Thyroid gland (tissue), 4 donors: ENCODE data around the gene ZCCHC10. TPM values are rescaled to one million over a fixed set of nuclear protein-coding genes. Genes with fewer than 3 reads are reported as not detected.
"Not testable (repeated sequence)": the region's sequence is repeated elsewhere in the genome, so short reads cannot be mapped to it uniquely, and the experiment has no call there.

ENCODE experiments used
- DNase-seq, 2 donors: peaks; one replicate each; pipeline ENCODE4 v3.0.0-alpha.2; 2019
- H3K27ac ChIP-seq, 3 donors: fragments of 200-600 bp; sonication (generic); 1 replicate in 2 of 3; 2 replicates in 1 of 3; pipeline ENCODE4 v1.5.1; 2016 to 2019; ENCODE audit warnings: mild to moderate bottlenecking in 1 of 3, moderate library complexity in 1 of 3
- H3K27me3 ChIP-seq: fragments of 200-600 bp; sonication (generic); one replicate; pipeline ENCODE4 v1.5.1; 2019
- H3K36me3 ChIP-seq, 2 donors: fragments of 200-600 bp; sonication (generic); one replicate each; pipeline ENCODE4 v1.5.1; 2016 to 2019
- H3K4me1 ChIP-seq, 2 donors: fragments of 200-600 bp; sonication (generic); one replicate each; pipeline ENCODE4 v1.5.1; 2017 to 2019
- H3K4me3 ChIP-seq, 3 donors: fragments of 200-600 bp; sonication (generic); replicated peaks in 1 of 3; 1 replicate in 2 of 3; 2 replicates in 1 of 3; pipeline ENCODE4 v1.5.1; 2016; ENCODE audit warnings: mild to moderate bottlenecking in 1 of 3
- H3K9me3 ChIP-seq: fragments of 200-600 bp; sonication (generic); one replicate; pipeline ENCODE4 v1.5.1; 2017
- CTCF ChIP-seq, 6 experiments: fragments of 200-600 bp in 3 of 6; fragments of 450-650 bp in 3 of 6; sonication (generic) in 3 of 6; IDR thresholded peaks; one replicate each; pipeline ENCODE4 v1.5.1; 2016 to 2019; ENCODE audit warnings: antibody characterized with exemption in 6 of 6, mild to moderate bottlenecking in 2 of 6, inconsistent platforms in 1 of 6, moderate library complexity in 1 of 6
- POLR2A ChIP-seq, 2 donors: fragments of 450-650 bp; IDR thresholded peaks; one replicate each; pipeline ENCODE4 v1.6.1; 2017; ENCODE audit warnings: antibody characterized with exemption in 2 of 2, mild to moderate bottlenecking in 2 of 2, moderate library complexity in 1 of 2
- WGBS, 2 donors: methylation state at CpG; one replicate each; pipeline ENCODE4 v1.1.5; 2017; 5-methylcytosine and 5-hydroxymethylcytosine counted together
- intact Hi-C: fragments of 100-400 bp; cut with DNase I; formaldehyde crosslinking; loops from one replicate; pipeline ENCODE4 v1.15.1; 2023
- total RNA-seq, 4 donors: library from RNA; depleted of rRNA; stranded (reverse); fragments of >200 nt; gene quantifications; one replicate each; pipeline ENCODE4 v1.2.3, GENCODE V29; 2016

ZCCHC10 gene
- total RNA-seq, 4 donors from 2014 or later, result 24.7 to 43.4 (median 30.7) TPM

- Histone ChIP-seq H3K4me3 (peak within 1 kb of the TSS; percentile 23 to 98 (median 77)), H3K27ac (peak within 1 kb of the TSS; percentile 94 to 100 (median 100)), H3K27me3 (no peaks in the 10 kb centered on the region), H3K36me3 (no peaks in the 10 kb centered on the region), H3K4me1 (peaks cover 27 to 30% of the 10 kb centered on the region in 2 donors), H3K9me3 (no peaks in the 10 kb centered on the region)
- WGBS, 2 donors, result 0 to 3% methylated on average over 15 of the region's 98 CpGs
- peak in 1 of 6 experiments; percentile 11 for TF ChIP-seq CTCF (IDR thresholded peaks at IDR 0.05)
- peak; percentile 93 to 99 for TF ChIP-seq POLR2A (IDR thresholded peaks at IDR 0.05)
- intact Hi-C loops, result loop anchor here (10.0 kb wide), 2 partner anchors 61 to 91 kb away; partner anchors contain the start of genes HSPA4 and ZCCHC10
- DNase-seq, result peak; percentile 97
These were observed 62.9 kb downstream of the ZCCHC10 start, which contains the start of gene AFF4 for GRCh38 chr5:132963171-132964104. TSS of gene AFF4 (minus strand) at chr5:132963634. CDS start at chr5:132937189, 26,445 bp downstream.

GRCh38 chr5:132962429-132963021, 63.8 kb downstream of the ZCCHC10 start:
- H3K4me1 ChIP-seq, result peaks cover 27 to 30% of the 10 kb centered on the region in 2 donors
- peak in 1 of 2 donors; percentile 58 for TF ChIP-seq POLR2A (IDR thresholded peaks at IDR 0.05)
- TF ChIP-seq CTCF (IDR thresholded peaks at IDR 0.05), result no peak
- H3K36me3 ChIP-seq, result no peaks in the 10 kb centered on the region
- peak overlapping the region; percentile 23 to 98 (median 77) for H3K4me3 ChIP-seq
- no peaks in the 10 kb centered on the region for H3K9me3 ChIP-seq
- peak; percentile 40 to 41 for DNase-seq
- H3K27me3 ChIP-seq, result no peaks in the 10 kb centered on the region
- 1% methylated on average over 21 of the region's 21 CpGs for WGBS, 2 donors
- intact Hi-C loops, result loop anchor here (10.0 kb wide), 2 partner anchors 62 to 92 kb away; partner anchors contain the start of genes HSPA4 and ZCCHC10
- H3K27ac ChIP-seq, result peak overlapping the region; percentile 94 to 100 (median 100)

- no peaks in the 10 kb centered on the region for H3K36me3 ChIP-seq
- DNase-seq, result peak; percentile 15 to 25
- peak overlapping the region in 2 of 3 donors; percentile 23 to 98 for H3K4me3 ChIP-seq
- peaks cover 27 to 30% of the 10 kb centered on the region in 2 donors for H3K4me1 ChIP-seq
- intact Hi-C loops, result loop anchor here (10.0 kb wide), 2 partner anchors 63 to 93 kb away; partner anchors contain the start of genes HSPA4 and ZCCHC10
- peak overlapping the region; percentile 94 to 100 (median 100) for H3K27ac ChIP-seq
- no peak for TF ChIP-seq POLR2A (IDR thresholded peaks at IDR 0.05)
- no peak for TF ChIP-seq CTCF (IDR thresholded peaks at IDR 0.05)
- H3K27me3 ChIP-seq, result no peaks in the 10 kb centered on the region
- H3K9me3 ChIP-seq, result no peaks in the 10 kb centered on the region
- WGBS, 2 donors, result 5 to 10% methylated on average over 5 of the region's 5 CpGs
These were observed 64.5 kb downstream of the ZCCHC10 start for GRCh38 chr5:132961887-132962286.

GRCh38 chr5:132961123-132961815, 65.1 kb downstream of the ZCCHC10 start:
- intact Hi-C loops, result loop anchor here (10.0 kb wide), 2 partner anchors 64 to 94 kb away; partner anchors contain the start of genes HSPA4 and ZCCHC10
- H3K9me3 ChIP-seq, H3K27me3 ChIP-seq, H3K36me3 ChIP-seq, DNase-seq: not testable (repeated sequence)
- Histone ChIP-seq H3K4me1 (peaks cover 27 to 30% of the 10 kb centered on the region in 2 donors), H3K27ac (peak overlapping the region in 2 of 3 donors; percentile 100), H3K4me3 (peak overlapping the region in 2 of 3 donors; percentile 23 to 98)
- 85 to 87% methylated on average over 11 of the region's 11 CpGs for WGBS, 2 donors

- H3K27me3 ChIP-seq, H3K36me3 ChIP-seq, H3K9me3 ChIP-seq, DNase-seq, intact Hi-C loops, H3K27ac ChIP-seq, H3K4me3 ChIP-seq: not testable (repeated sequence)
- peaks cover 27 to 38% of the 10 kb centered on the region in 2 donors for H3K4me1 ChIP-seq
- WGBS, 2 donors, result 80 to 84% methylated on average over 6 of the region's 6 CpGs
These were observed 70.1 kb downstream of the ZCCHC10 start for GRCh38 chr5:132956166-132956799.
